ENCODE measurements around the gene CX3CR1.

DNA sequence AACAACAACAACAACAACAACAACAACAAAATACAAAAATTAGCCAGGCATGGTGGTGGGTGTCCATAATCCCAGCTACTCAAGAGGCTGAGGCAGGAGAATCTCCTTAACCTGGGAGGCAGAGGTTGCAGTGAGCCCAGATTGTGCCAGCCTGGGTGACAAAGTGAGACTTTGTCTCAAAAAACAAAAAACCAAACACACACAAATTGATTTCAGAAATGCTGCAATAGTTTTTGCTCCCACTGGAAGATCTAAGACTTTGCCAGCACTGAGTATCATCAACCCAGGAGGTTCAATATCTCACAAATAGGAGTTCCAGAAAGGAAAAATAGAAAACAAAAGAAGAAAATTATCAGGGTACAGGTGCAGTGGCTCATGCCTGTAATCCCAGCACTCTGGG, 33.5 kb upstream of the CX3CR1 start:
- TF ChIP-seq, protein P1, sequence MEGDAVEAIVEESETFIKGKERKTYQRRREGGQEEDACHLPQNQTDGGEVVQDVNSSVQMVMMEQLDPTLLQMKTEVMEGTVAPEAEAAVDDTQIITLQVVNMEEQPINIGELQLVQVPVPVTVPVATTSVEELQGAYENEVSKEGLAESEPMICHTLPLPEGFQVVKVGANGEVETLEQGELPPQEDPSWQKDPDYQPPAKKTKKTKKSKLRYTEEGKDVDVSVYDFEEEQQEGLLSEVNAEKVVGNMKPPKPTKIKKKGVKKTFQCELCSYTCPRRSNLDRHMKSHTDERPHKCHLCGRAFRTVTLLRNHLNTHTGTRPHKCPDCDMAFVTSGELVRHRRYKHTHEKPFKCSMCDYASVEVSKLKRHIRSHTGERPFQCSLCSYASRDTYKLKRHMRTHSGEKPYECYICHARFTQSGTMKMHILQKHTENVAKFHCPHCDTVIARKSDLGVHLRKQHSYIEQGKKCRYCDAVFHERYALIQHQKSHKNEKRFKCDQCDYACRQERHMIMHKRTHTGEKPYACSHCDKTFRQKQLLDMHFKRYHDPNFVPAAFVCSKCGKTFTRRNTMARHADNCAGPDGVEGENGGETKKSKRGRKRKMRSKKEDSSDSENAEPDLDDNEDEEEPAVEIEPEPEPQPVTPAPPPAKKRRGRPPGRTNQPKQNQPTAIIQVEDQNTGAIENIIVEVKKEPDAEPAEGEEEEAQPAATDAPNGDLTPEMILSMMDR (IDR thresholded peaks at IDR 0.05) = no peak
- TF ChIP-seq EZH2 (IDR thresholded peaks at IDR 0.05) = no peak

All from neural progenitor cell (in vitro differentiated cells).